ENCODE results near the gene IL17RA.
"Not testable (repeated sequence)": the region's sequence is repeated elsewhere in the genome, so short reads cannot be mapped to it uniquely, and the experiment has no call there.

Gene IL17RA

DNA sequence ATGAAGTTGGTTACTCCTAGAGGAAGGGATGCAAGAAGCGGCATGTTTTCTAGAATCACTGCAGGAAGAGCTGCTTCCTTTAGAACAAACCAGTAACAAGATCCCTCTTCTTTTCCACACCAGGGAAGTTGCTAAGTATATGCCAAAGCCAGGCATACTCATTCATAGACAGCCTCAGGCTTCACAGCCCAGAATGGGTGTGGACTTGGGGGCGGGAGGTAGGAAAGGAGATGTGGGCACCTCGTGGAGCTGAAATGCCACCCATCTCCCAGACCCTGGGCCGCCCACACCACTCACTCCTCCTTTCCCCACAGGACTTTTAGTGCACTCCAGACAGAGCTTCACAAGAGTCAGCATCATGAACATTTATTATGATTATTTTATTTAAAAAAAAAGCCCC lies 52.4 kb downstream of the IL17RA start:
- H3K4me3 ChIP-seq (ENCODE audit: low read depth in 1 of 2, low read length in 2 of 2), result no peak overlapping the region
- H3K9ac ChIP-seq (ENCODE audit: low read depth in 1 of 2, low read length in 2 of 2), result no peak overlapping the region
- H3K4me1 ChIP-seq (ENCODE audit: control insufficient read depth in 1 of 2, insufficient read depth in 2 of 2, low read length in 2 of 2), result no peaks in the 10 kb centered on the region
- no peaks in the 10 kb centered on the region for H3K27me3 ChIP-seq (ENCODE audit: control insufficient read depth in 1 of 2, insufficient read depth in 2 of 2, low read length in 2 of 2)
- H3K9me3 ChIP-seq (ENCODE audit: control insufficient read depth in 1 of 2, low read length in 2 of 2), result no peaks in the 10 kb centered on the region
- H3K36me3 ChIP-seq (ENCODE audit: control insufficient read depth in 1 of 2, insufficient read depth in 2 of 2, low read length in 2 of 2), result peaks cover 15 to 53% of the 10 kb centered on the region in 2 donors
- no peak overlapping the region for H3K27ac ChIP-seq (ENCODE audit: low read depth, low read length)

DNA sequence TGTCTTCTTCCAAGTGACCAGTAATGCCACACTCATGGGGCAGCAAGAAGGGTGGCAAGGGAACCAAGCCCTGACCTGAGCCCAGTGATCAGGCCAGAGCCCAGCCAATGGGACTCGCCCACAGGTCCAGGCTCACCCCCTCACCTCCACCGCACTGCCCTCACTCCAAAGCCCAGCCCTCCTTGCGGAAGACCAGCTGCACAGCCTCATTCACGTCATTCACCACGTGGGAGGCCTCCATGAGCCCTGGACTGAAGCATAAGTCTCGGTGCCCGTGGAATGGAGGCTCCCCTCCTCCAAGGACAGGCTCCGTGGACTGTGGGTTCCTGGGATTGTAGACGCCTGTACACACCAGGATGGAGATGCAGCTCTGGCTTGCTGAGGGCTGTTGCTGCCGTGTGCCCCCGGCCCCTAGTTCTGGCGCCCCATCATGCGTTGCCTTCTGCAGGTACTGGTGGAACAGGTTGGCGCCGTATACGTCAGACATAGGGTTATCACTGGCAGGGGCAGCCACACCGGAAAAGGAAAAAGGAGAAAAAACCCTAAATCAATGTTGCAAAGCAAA lies 53.1 kb downstream of the IL17RA start:
- Histone ChIP-seq H3K36me3 (ENCODE audit: control insufficient read depth in 1 of 2, insufficient read depth in 2 of 2, low read length in 2 of 2) (peaks cover 18 to 61% of the 10 kb centered on the region in 2 donors), H3K9me3 (ENCODE audit: control insufficient read depth in 1 of 2, low read length in 2 of 2) (no peaks in the 10 kb centered on the region), H3K9ac (ENCODE audit: low read depth in 1 of 2, low read length in 2 of 2) (no peak overlapping the region), H3K4me3 (ENCODE audit: low read depth in 1 of 2, low read length in 2 of 2) (no peak overlapping the region), H3K4me1 (ENCODE audit: control insufficient read depth in 1 of 2, insufficient read depth in 2 of 2, low read length in 2 of 2) (no peaks in the 10 kb centered on the region), H3K27ac (ENCODE audit: low read depth, low read length) (no peak overlapping the region), H3K27me3 (ENCODE audit: control insufficient read depth in 1 of 2, insufficient read depth in 2 of 2, low read length in 2 of 2) (no peaks in the 10 kb centered on the region)

DNA sequence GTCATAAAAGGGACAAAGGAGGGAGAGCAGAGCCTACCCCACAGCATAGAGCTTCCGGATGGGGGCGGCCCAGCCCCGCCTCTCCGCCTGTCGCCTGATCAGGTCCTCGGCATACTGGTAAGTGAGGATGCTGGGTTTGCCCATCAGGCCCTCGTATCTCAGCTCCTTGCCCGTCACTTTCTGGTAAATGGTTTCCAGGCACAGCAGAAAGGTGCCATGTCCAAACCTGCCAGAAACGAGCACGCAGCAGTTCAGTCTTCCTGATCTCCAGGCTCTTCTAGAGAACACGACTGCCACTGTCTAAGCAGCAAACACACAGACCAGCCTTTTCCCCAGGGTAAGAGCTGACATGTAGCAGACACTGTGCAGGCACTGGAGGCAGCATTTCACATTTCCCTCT lies 53.7 kb downstream of the IL17RA start:
- no peak overlapping the region for H3K27ac ChIP-seq (ENCODE audit: low read depth, low read length)
- no peaks in the 10 kb centered on the region for H3K4me1 ChIP-seq (ENCODE audit: control insufficient read depth in 1 of 2, insufficient read depth in 2 of 2, low read length in 2 of 2)
- peaks cover 24 to 67% of the 10 kb centered on the region in 2 donors for H3K36me3 ChIP-seq (ENCODE audit: control insufficient read depth in 1 of 2, insufficient read depth in 2 of 2, low read length in 2 of 2)
- H3K27me3 ChIP-seq (ENCODE audit: control insufficient read depth in 1 of 2, insufficient read depth in 2 of 2, low read length in 2 of 2), result no peaks in the 10 kb centered on the region
- no peaks in the 10 kb centered on the region for H3K9me3 ChIP-seq (ENCODE audit: control insufficient read depth in 1 of 2, low read length in 2 of 2)
- no peak overlapping the region for H3K4me3 ChIP-seq (ENCODE audit: low read depth in 1 of 2, low read length in 2 of 2)
- H3K9ac ChIP-seq (ENCODE audit: low read depth in 1 of 2, low read length in 2 of 2), result no peak overlapping the region

DNA sequence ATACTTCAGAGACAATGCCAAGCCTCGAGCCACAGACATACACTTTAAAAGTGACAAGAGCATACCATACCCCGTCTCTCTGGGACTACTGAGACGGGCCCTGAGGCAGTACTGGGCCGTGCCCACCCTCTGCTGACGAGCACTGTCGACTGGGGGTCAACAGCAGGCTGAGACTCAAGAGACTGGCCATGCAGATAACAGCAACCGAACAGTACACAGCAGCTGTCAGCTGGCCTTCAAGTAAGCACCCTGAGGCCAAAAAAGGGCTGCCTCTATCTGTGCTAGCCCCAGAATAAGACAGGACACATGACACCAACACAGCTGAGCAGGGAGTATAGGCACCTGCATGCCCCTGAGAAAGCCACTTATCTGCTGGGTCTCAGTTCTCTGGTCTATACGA lies 55.2 kb downstream of the IL17RA start:
- Histone ChIP-seq H3K27ac (ENCODE audit: low read depth, low read length) (no peak overlapping the region), H3K4me1 (ENCODE audit: control insufficient read depth in 1 of 2, insufficient read depth in 2 of 2, low read length in 2 of 2) (no peaks in the 10 kb centered on the region), H3K27me3 (ENCODE audit: control insufficient read depth in 1 of 2, insufficient read depth in 2 of 2, low read length in 2 of 2) (no peaks in the 10 kb centered on the region), H3K4me3 (ENCODE audit: low read depth in 1 of 2, low read length in 2 of 2) (no peak overlapping the region), H3K9me3 (ENCODE audit: control insufficient read depth in 1 of 2, low read length in 2 of 2) (no peaks in the 10 kb centered on the region), H3K36me3 (ENCODE audit: control insufficient read depth in 1 of 2, insufficient read depth in 2 of 2, low read length in 2 of 2) (peaks cover 29 to 79% of the 10 kb centered on the region in 2 donors), H3K9ac (ENCODE audit: low read depth in 1 of 2, low read length in 2 of 2) (no peak overlapping the region)

DNA sequence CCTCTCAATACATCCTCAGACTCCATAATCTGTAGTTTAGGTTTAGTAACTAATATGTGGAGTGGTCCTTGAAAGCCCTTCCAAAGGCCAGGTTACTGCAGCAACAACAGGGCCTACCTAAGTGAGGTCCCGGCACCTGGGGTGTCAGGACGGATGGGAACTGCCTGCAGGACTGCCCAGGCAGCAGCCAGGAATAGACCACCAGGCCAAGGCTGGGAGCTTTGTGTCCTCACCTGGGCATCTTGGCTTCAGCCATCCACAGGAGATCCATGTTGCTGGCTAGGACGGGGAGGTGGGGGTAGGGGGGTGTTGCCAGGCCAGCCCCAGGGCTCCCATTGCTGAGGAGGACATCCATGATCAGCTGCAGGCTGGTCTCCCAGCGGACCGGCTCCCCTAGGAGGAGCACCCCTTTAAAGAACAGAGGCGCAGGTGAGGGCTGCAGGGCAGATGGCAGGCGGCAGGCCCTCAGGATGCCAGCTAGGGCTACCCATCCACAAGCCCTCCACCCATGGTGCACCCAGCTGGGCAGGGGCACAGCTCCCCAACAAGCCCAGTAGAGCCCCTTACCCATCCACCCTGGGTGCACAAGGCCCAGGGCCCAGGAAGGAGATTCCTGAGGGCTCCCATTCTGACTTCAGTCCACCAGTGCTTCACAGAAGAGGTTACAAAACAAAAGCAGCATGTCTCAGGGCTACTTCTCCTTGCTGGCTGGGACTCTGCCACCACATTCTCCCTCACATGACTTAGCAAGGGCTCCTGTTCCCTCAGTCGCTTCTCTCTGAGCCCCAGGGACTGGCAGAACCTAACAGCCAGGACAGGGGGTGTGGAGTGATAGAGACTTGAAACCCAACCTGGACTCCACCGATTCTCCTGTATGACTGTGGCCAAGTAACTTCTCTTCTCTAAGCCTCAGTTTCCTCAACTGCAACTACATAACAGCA lies 56.3 kb downstream of the IL17RA start:
- Histone ChIP-seq H3K4me1 (ENCODE audit: control insufficient read depth in 1 of 2, insufficient read depth in 2 of 2, low read length in 2 of 2) (no peaks in the 10 kb centered on the region), H3K36me3 (ENCODE audit: control insufficient read depth in 1 of 2, insufficient read depth in 2 of 2, low read length in 2 of 2) (peaks cover 29 to 81% of the 10 kb centered on the region in 2 donors), H3K27ac (ENCODE audit: low read depth, low read length) (no peak overlapping the region), H3K9ac (ENCODE audit: low read depth in 1 of 2, low read length in 2 of 2) (no peak overlapping the region), H3K9me3 (ENCODE audit: control insufficient read depth in 1 of 2, low read length in 2 of 2) (no peaks in the 10 kb centered on the region), H3K4me3 (ENCODE audit: low read depth in 1 of 2, low read length in 2 of 2) (no peak overlapping the region), H3K27me3 (ENCODE audit: control insufficient read depth in 1 of 2, insufficient read depth in 2 of 2, low read length in 2 of 2) (no peaks in the 10 kb centered on the region)

DNA sequence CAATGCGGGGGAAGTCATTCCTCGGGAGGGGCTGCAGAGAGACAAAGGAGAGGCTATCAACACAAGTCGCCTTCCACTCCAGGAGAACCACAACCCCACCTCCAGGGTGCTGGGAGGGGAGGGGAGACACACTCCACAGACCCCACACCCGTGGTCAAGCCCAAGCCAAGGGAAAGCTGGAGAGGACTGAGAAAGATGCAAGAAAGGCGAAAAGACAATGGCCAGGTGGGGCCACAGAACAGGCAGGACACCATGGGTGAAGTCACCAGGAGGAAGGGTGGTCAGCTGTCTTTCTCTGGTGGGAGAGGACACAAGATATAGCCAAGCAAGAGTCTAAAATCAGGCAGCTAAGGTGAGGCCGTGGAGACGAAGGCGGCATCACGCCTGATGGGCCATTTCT lies 58.3 kb downstream of the IL17RA start:
- peaks cover 33 to 77% of the 10 kb centered on the region in 2 donors for H3K36me3 ChIP-seq (ENCODE audit: control insufficient read depth in 1 of 2, insufficient read depth in 2 of 2, low read length in 2 of 2)
- no peak overlapping the region for H3K4me3 ChIP-seq (ENCODE audit: low read depth in 1 of 2, low read length in 2 of 2)

DNA sequence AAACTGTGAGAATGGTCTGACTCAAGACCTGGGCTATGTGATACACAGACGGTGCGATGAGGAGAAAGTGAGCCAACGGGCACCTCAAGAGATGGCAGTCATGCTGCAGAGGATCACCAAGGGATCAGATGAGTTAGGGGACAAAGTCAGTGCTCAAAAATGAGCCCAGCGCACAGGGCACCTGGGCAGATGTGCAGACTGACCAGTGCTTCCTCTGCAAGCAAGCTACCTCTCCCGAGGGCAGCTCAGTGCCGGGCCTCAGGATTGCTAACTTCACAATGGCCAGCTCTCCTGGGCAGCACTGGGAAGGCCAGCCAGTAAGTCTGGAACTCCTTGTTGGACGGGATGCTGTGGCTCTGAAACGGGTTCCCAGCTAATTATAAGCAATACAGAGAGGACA lies 59.0 kb downstream of the IL17RA start:
- peaks cover 33 to 75% of the 10 kb centered on the region in 2 donors for H3K36me3 ChIP-seq (ENCODE audit: control insufficient read depth in 1 of 2, insufficient read depth in 2 of 2, low read length in 2 of 2)
- peaks cover 7 to 8% of the 10 kb centered on the region in 2 donors for H3K4me1 ChIP-seq (ENCODE audit: control insufficient read depth in 1 of 2, insufficient read depth in 2 of 2, low read length in 2 of 2)
- no peaks in the 10 kb centered on the region for H3K9me3 ChIP-seq (ENCODE audit: control insufficient read depth in 1 of 2, low read length in 2 of 2)
- H3K27me3 ChIP-seq (ENCODE audit: control insufficient read depth in 1 of 2, insufficient read depth in 2 of 2, low read length in 2 of 2), result no peaks in the 10 kb centered on the region
- H3K4me3 ChIP-seq (ENCODE audit: low read depth in 1 of 2, low read length in 2 of 2), result no peak overlapping the region
- H3K27ac ChIP-seq (ENCODE audit: low read depth, low read length), result no peak overlapping the region
- H3K9ac ChIP-seq (ENCODE audit: low read depth in 1 of 2, low read length in 2 of 2), result no peak overlapping the region

More for the DNA sequence above, 58.3 kb downstream of the IL17RA start:
- no peak overlapping the region for H3K27ac ChIP-seq (ENCODE audit: low read depth, low read length)
- H3K9me3 ChIP-seq (ENCODE audit: control insufficient read depth in 1 of 2, low read length in 2 of 2), result no peaks in the 10 kb centered on the region
- no peak overlapping the region for H3K9ac ChIP-seq (ENCODE audit: low read depth in 1 of 2, low read length in 2 of 2)
- H3K27me3 ChIP-seq (ENCODE audit: control insufficient read depth in 1 of 2, insufficient read depth in 2 of 2, low read length in 2 of 2), result no peaks in the 10 kb centered on the region
- peaks cover 0 to under 1% of the 10 kb centered on the region in 2 donors for H3K4me1 ChIP-seq (ENCODE audit: control insufficient read depth in 1 of 2, insufficient read depth in 2 of 2, low read length in 2 of 2)

DNA sequence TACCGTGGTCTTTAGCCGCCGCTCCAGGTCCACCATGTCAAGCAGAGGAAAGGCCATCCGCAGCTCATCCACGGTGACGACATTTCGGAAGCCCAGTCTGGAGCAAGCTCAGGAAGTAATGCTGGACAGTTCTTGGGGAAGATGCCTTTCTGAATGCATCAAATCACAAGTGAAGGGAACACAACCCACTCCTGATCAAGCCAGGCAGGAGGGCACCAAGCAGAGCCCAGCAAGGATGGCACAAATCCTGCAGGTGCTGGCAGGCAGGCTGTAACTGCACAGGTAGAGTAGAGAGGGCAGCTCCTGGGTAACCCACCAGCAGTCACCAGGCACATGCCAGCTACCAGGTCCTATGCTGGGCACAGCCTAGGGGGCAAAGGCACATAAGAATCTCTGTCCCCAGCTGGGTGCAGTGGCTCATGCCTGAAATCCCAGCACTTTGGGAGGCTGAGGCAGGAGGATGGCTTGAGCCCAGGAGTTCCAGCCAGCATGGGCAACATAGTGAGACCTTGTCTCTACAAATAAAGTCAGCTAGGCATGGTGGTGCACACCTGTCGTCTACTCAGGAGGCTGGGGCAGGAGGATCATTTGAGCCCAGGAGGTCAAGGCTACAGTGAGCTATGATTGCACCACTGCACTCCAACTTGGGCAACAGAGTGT lies 60.4 kb downstream of the IL17RA start:
- no peak overlapping the region for H3K9ac ChIP-seq (ENCODE audit: low read depth in 1 of 2, low read length in 2 of 2)
- H3K27ac ChIP-seq (ENCODE audit: low read depth, low read length), result no peak overlapping the region
- H3K4me1 ChIP-seq (ENCODE audit: control insufficient read depth in 1 of 2, insufficient read depth in 2 of 2, low read length in 2 of 2), result peaks cover 12 to 19% of the 10 kb centered on the region in 2 donors
- H3K27me3 ChIP-seq (ENCODE audit: control insufficient read depth in 1 of 2, insufficient read depth in 2 of 2, low read length in 2 of 2), result no peaks in the 10 kb centered on the region
- H3K9me3 ChIP-seq (ENCODE audit: control insufficient read depth in 1 of 2, low read length in 2 of 2), result no peaks in the 10 kb centered on the region
- no peak overlapping the region for H3K4me3 ChIP-seq (ENCODE audit: low read depth in 1 of 2, low read length in 2 of 2)
- H3K36me3 ChIP-seq (ENCODE audit: control insufficient read depth in 1 of 2, insufficient read depth in 2 of 2, low read length in 2 of 2), result peaks cover 33 to 68% of the 10 kb centered on the region in 2 donors

DNA sequence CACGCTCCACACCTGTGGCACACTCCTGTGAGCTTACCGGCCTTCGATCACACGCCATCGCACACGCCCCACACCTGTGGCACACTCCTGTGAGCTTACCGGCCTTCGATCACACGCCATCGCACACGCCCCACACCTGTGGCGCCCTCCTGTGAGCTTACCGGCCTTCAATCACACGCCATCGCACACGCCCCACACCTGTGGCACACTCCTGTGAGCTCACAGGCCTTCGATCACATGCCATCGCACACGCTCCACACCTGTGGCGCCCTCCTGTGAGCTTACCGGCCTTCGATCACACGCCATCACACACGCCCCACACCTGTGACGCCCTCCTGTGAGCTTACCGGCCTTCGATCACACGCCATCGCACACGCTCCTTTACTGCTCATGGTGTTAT lies 62.7 kb downstream of the IL17RA start:
- H3K27me3 ChIP-seq (ENCODE audit: control insufficient read depth in 1 of 2, insufficient read depth in 2 of 2, low read length in 2 of 2); H3K9me3 ChIP-seq (ENCODE audit: control insufficient read depth in 1 of 2, low read length in 2 of 2); H3K4me3 ChIP-seq (ENCODE audit: low read depth in 1 of 2, low read length in 2 of 2); H3K27ac ChIP-seq (ENCODE audit: low read depth, low read length); H3K9ac ChIP-seq (ENCODE audit: low read depth in 1 of 2, low read length in 2 of 2): not testable (repeated sequence)
- H3K36me3 ChIP-seq (ENCODE audit: control insufficient read depth in 1 of 2, insufficient read depth in 2 of 2, low read length in 2 of 2), result peaks cover 16 to 45% of the 10 kb centered on the region in 2 donors
- H3K4me1 ChIP-seq (ENCODE audit: control insufficient read depth in 1 of 2, insufficient read depth in 2 of 2, low read length in 2 of 2), result peaks cover 26 to 34% of the 10 kb centered on the region in 2 donors

All from duodenal mucosa (tissue), 2 donors.